ENCODE data around the gene LAMB1. TPM values are rescaled to one million over a fixed set of nuclear protein-coding genes. Genes with fewer than 3 reads are reported as not detected.

The LAMB1 gene
- total and polyA plus RNA-seq, 2 of the 13 experiments (the other 11 are each of a cell fraction or from before 2014, with no cell fraction given), result 109 to 124 TPM

DNA sequence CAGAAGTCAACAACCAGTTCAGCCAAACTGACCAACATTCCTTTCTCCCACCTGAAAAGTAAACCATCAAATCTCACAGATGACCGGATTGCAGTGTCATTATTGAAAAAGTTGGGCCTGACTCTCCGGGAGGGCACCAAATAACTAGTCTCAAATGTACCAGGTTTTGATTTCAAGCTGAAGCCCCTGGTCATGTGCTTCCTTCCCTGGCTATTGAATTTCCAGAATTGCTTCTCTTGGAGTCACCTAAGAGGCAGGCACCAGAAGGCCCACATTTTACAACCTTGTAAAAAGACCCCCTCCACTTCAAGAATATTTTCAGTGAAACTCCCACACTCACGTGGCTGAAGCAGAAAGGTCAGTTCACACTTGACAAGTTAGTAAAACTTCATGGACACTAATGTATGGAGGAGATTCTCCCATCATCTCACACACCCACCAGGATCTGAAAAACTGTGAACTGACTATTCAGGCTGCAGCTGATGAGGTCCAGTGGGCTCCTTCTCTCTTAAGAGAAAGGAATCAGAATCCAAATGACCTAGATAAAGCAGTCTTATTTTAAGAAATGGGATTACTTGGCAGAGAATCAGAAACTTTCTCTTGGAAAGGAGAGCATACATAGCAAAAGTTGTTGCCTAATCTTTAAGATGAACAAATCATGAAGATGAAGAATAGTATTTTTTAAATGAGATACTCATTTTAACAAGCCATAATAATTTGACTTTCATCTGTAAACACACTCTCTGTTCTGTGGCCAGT is 58.4 kb downstream of the LAMB1 start:
- Histone ChIP-seq H3K27me3 (ENCODE audit: control insufficient read depth in 1 of 2, insufficient read depth in 2 of 2, low read length in 2 of 2) (no peaks in the 10 kb centered on the region), H4K20me1 (ENCODE audit: insufficient read depth, low read length) (no peaks in the 10 kb centered on the region), H3K4me3 (replicated peaks in 1 of 3; ENCODE audit: insufficient read depth in 1 of 3, low read depth in 2 of 3, low read length in 3 of 3) (no peak overlapping the region), H3K9ac (ENCODE audit: insufficient read depth, low read depth, low read length) (no peak overlapping the region), H3K27ac (ENCODE audit: extremely low read length, insufficient read depth, low read length) (no peak overlapping the region), H3K79me2 (ENCODE audit: insufficient read depth, low read length) (no peaks in the 10 kb centered on the region), H3K9me3 (ENCODE audit: low read length) (no peaks in the 10 kb centered on the region), H3K4me1 (ENCODE audit: insufficient read depth, low read length) (peaks cover 17% of the 10 kb centered on the region), H3K4me2 (ENCODE audit: low read depth, low read length) (no peak overlapping the region), H2AFZ (ENCODE audit: low read length) (no peak overlapping the region), H3K36me3 (replicated peaks in 1 of 2; ENCODE audit: control insufficient read depth in 1 of 2, insufficient read depth in 2 of 2, low read length in 2 of 2) (peaks cover 25 to 60% of the 10 kb centered on the region in 2 experiments)
- WGBS (ENCODE audit: low lambda C conversion rate), result 98% methylated on average over 3 of the region's 3 CpGs
- FAIRE-seq, result no peak
- no peak for ATAC-seq
- DNase-seq (ENCODE audit: low spot score), result no peak
- TF ChIP-seq, protein P1, sequence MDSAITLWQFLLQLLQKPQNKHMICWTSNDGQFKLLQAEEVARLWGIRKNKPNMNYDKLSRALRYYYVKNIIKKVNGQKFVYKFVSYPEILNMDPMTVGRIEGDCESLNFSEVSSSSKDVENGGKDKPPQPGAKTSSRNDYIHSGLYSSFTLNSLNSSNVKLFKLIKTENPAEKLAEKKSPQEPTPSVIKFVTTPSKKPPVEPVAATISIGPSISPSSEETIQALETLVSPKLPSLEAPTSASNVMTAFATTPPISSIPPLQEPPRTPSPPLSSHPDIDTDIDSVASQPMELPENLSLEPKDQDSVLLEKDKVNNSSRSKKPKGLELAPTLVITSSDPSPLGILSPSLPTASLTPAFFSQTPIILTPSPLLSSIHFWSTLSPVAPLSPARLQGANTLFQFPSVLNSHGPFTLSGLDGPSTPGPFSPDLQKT (CRISPR knock-in tag; IDR thresholded peaks at IDR 0.05; ENCODE audit: borderline replicate concordance), result no peak
- TF ChIP-seq, protein P2, sequence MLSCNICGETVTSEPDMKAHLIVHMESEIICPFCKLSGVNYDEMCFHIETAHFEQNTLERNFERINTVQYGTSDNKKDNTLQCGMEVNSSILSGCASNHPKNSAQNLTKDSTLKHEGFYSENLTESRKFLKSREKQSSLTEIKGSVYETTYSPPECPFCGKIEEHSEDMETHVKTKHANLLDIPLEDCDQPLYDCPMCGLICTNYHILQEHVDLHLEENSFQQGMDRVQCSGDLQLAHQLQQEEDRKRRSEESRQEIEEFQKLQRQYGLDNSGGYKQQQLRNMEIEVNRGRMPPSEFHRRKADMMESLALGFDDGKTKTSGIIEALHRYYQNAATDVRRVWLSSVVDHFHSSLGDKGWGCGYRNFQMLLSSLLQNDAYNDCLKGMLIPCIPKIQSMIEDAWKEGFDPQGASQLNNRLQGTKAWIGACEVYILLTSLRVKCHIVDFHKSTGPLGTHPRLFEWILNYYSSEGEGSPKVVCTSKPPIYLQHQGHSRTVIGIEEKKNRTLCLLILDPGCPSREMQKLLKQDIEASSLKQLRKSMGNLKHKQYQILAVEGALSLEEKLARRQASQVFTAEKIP (CRISPR knock-in tag; IDR thresholded peaks at IDR 0.05; ENCODE audit: borderline replicate concordance), result no peak
- TF ChIP-seq, protein P3, sequence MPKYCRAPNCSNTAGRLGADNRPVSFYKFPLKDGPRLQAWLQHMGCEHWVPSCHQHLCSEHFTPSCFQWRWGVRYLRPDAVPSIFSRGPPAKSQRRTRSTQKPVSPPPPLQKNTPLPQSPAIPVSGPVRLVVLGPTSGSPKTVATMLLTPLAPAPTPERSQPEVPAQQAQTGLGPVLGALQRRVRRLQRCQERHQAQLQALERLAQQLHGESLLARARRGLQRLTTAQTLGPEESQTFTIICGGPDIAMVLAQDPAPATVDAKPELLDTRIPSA (CRISPR knock-in tag; IDR thresholded peaks at IDR 0.05; ENCODE audit: borderline replicate concordance), result no peak
- TF ChIP-seq CHD2 (IDR thresholded peaks at IDR 0.05; ENCODE audit: low read depth, low read length), result no peak
- TF ChIP-seq SOX6 (IDR thresholded peaks at IDR 0.05), result no peak
- no peak for TF ChIP-seq SOX6 (CRISPR knock-in tag; IDR thresholded peaks at IDR 0.05)
- no peak for TF ChIP-seq MBNL3 (CRISPR knock-in tag; conservative IDR thresholded peaks at IDR 0.05)
- no peak for TF ChIP-seq CCDC6 (CRISPR knock-in tag; IDR thresholded peaks at IDR 0.05)
- TF ChIP-seq HMGA1 (CRISPR knock-in tag; conservative IDR thresholded peaks at IDR 0.05), result no peak
- TF ChIP-seq, protein P4, sequence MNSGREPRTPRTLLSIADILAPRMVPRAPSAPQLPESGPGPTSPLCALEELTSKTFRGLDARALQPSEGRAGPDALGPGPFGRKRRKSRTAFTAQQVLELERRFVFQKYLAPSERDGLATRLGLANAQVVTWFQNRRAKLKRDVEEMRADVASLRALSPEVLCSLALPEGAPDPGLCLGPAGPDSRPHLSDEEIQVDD (CRISPR knock-in tag; IDR thresholded peaks at IDR 0.05; ENCODE audit: borderline replicate concordance), result no peak
- no peak for TF ChIP-seq IKZF1 (IDR thresholded peaks at IDR 0.05)
- TF ChIP-seq ZNF446 (CRISPR knock-in tag; IDR thresholded peaks at IDR 0.05), result no peak
- TF ChIP-seq NFE2 (CRISPR knock-in tag; IDR thresholded peaks at IDR 0.05), result no peak
- no peak for TF ChIP-seq ZFP90 (CRISPR knock-in tag; IDR thresholded peaks at IDR 0.05; ENCODE audit: borderline replicate concordance)
- TF ChIP-seq STAG1 (CRISPR knock-in tag; IDR thresholded peaks at IDR 0.05), result no peak
- no peak for TF ChIP-seq PTBP1 (IDR thresholded peaks at IDR 0.05; ENCODE audit: low read depth, low read length, poor library complexity, severe bottlenecking)
- POLR2A ChIA-PET, result no interaction called here
- no TSS peak for BruUV-seq (replicated peaks)
- in situ Hi-C loops (cut with HindIII; ENCODE audit: extremely low pct_ligation_motif_present, low pct_unique_long_range_greater_than_20kb), result no loop called here
- CTCF ChIA-PET (ENCODE audit: low intra/inter-chr PET ratio, low total read pairs), result no interaction called here
- intact Hi-C loops (cut with micrococcal nuclease; ENCODE audit: unreplicated experiment), result no loop called here

All from HepG2 (cell line).